ENCODE results near the gene CPS1. TPM values are rescaled to one million over a fixed set of nuclear protein-coding genes. Genes with fewer than 3 reads are reported as not detected.

The CPS1 gene
- polyA plus RNA-seq, result 657 TPM
- long read RNA-seq, donor 1, full-length matches to known transcripts, result 2 of 88 reads
- long read RNA-seq, donor 1, partial matches to known transcripts, result 86 of 88 reads
- long read RNA-seq, donor 1, other reads (novel, unspliced or antisense), result 0 of 88 reads
- long read RNA-seq, donor 2, full-length matches to known transcripts, result 5 of 182 reads
- long read RNA-seq, donor 2, partial matches to known transcripts, result 149 of 182 reads
- long read RNA-seq, donor 2, other reads (novel, unspliced or antisense), result 28 of 182 reads
- long read RNA-seq, donor 3, result 0 reads
- long read RNA-seq, donor 4, full-length matches to known transcripts, result 1 of 56 reads
- long read RNA-seq, donor 4, partial matches to known transcripts, result 55 of 56 reads
- long read RNA-seq, donor 4, other reads (novel, unspliced or antisense), result 0 of 56 reads
- long read RNA-seq, donor 5, full-length matches to known transcripts, result 2 of 7 reads
- long read RNA-seq, donor 5, partial matches to known transcripts, result 5 of 7 reads
- long read RNA-seq, donor 5, other reads (novel, unspliced or antisense), result 0 of 7 reads
- long read RNA-seq, donor 6, full-length matches to known transcripts, result 8 of 162 reads
- long read RNA-seq, donor 6, partial matches to known transcripts, result 147 of 162 reads
- long read RNA-seq, donor 6, other reads (novel, unspliced or antisense), result 7 of 162 reads
- long read RNA-seq, donor 7, full-length matches to known transcripts, result 2 of 46 reads
- long read RNA-seq, donor 7, partial matches to known transcripts, result 44 of 46 reads
- long read RNA-seq, donor 7, other reads (novel, unspliced or antisense), result 0 of 46 reads
- long read RNA-seq, donor 8, full-length matches to known transcripts, result 7 of 160 reads
- long read RNA-seq, donor 8, partial matches to known transcripts, result 134 of 160 reads
- long read RNA-seq, donor 8, other reads (novel, unspliced or antisense), result 19 of 160 reads
- long read RNA-seq, donor 9, full-length matches to known transcripts, result 2 of 113 reads
- long read RNA-seq, donor 9, partial matches to known transcripts, result 94 of 113 reads
- long read RNA-seq, donor 9, other reads (novel, unspliced or antisense), result 17 of 113 reads
- long read RNA-seq, donor 10, full-length matches to known transcripts, result 4 of 131 reads
- long read RNA-seq, donor 10, partial matches to known transcripts, result 89 of 131 reads
- long read RNA-seq, donor 10, other reads (novel, unspliced or antisense), result 38 of 131 reads
- long read RNA-seq, donor 11, full-length matches to known transcripts, result 3 of 93 reads
- long read RNA-seq, donor 11, partial matches to known transcripts, result 68 of 93 reads
- long read RNA-seq, donor 11, other reads (novel, unspliced or antisense), result 22 of 93 reads

GRCh38 chr2:210556329-210556980 is at the start of gene CPS1:
Gene CPS1 (plus strand): TSS chr2:210556599. CDS start chr2:210556734, 135 bp downstream.
- H3K36me3 ChIP-seq (ENCODE audit: control insufficient read depth, insufficient read depth, low read length), result peaks cover 14% of the 10 kb centered on the region
- no peaks in the 10 kb centered on the region for H3K9me3 ChIP-seq (ENCODE audit: control insufficient read depth, low read depth, low read length)
- no peaks in the 10 kb centered on the region for H3K27me3 ChIP-seq (ENCODE audit: control insufficient read depth, insufficient read depth, low read length)
- H3K4me3 ChIP-seq (ENCODE audit: low read length), result no peak within 1 kb of the TSS
- no peak for DNase-seq
- WGBS (ENCODE audit: insufficient coverage, low lambda C conversion rate), result 63% methylated on average over 2 of the region's 2 CpGs
- peak within 1 kb of the TSS; percentile 48 for H3K27ac ChIP-seq (ENCODE audit: low read length)
- H3K4me1 ChIP-seq (ENCODE audit: control insufficient read depth, insufficient read depth, low read length), result peaks cover 36% of the 10 kb centered on the region

GRCh38 chr2:210515911-210516310 is 40.5 kb upstream of the CPS1 start:
- DNase-seq, result no peak
- H3K27me3 ChIP-seq (ENCODE audit: control insufficient read depth, insufficient read depth, low read length), result no peaks in the 10 kb centered on the region
- peak overlapping the region; percentile 79 for H3K27ac ChIP-seq (ENCODE audit: low read length)
- 92% methylated on average over 2 of the region's 2 CpGs for WGBS (ENCODE audit: insufficient coverage, low lambda C conversion rate)
- H3K9me3 ChIP-seq (ENCODE audit: control insufficient read depth, low read depth, low read length), result peaks cover 4% of the 10 kb centered on the region
- peaks cover 18% of the 10 kb centered on the region for H3K4me1 ChIP-seq (ENCODE audit: control insufficient read depth, insufficient read depth, low read length)
- H3K4me3 ChIP-seq (ENCODE audit: low read length), result no peak overlapping the region
- H3K36me3 ChIP-seq (ENCODE audit: control insufficient read depth, insufficient read depth, low read length), result no peaks in the 10 kb centered on the region

DNA sequence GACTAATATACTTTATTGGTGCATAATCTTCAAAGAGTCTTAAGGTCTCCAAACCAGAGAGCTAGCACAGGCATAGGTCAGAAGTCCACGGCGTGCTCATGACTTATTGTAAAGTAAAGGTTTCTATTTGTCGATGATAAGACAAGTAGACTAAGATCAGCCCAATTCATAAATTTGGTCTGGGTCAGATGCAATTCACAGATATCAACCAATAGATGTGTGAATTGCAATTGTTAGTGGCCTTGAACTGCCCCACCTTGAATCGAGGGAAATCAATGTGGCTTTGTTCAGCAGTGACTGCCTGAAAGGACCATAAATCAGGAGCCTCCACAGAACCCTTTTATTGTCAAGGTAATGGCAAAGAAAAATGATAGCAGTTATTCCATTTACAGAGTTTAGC is 39.1 kb upstream of the CPS1 start:
- no peaks in the 10 kb centered on the region for H3K27me3 ChIP-seq (ENCODE audit: control insufficient read depth, insufficient read depth, low read length)
- H3K4me1 ChIP-seq (ENCODE audit: control insufficient read depth, insufficient read depth, low read length), result peaks cover 18% of the 10 kb centered on the region
- WGBS (ENCODE audit: insufficient coverage, low lambda C conversion rate), result no CpG with 5 or more reads among the region's 4 CpGs
- H3K9me3 ChIP-seq (ENCODE audit: control insufficient read depth, low read depth, low read length), result peaks cover 4% of the 10 kb centered on the region
- peak overlapping the region; percentile 79 for H3K27ac ChIP-seq (ENCODE audit: low read length)
- DNase-seq, result peak; percentile 74 to 94
- no peak overlapping the region for H3K4me3 ChIP-seq (ENCODE audit: low read length)
- H3K36me3 ChIP-seq (ENCODE audit: control insufficient read depth, insufficient read depth, low read length), result no peaks in the 10 kb centered on the region

DNA sequence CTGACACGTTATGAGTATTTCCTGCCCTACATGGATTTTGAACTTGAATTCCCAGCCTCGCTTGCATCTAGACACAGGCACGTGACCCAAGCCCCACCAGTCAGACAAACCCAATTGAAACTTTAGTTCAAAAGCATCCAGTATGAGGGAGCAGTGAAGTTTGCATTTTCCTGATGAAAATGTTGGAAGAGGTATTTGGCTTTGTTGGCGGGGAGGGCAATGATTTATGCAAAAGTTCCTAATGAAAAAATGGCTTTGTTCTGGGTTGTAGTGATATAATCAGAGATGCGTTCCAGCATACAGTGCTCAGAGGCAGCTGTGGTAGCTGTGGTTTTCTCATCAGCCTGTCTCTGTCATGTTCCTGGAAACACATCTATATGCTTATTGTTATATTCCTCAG is 36.8 kb upstream of the CPS1 start:
- peaks cover 18% of the 10 kb centered on the region for H3K4me1 ChIP-seq (ENCODE audit: control insufficient read depth, insufficient read depth, low read length)
- H3K36me3 ChIP-seq (ENCODE audit: control insufficient read depth, insufficient read depth, low read length), result no peaks in the 10 kb centered on the region
- no peak overlapping the region for H3K27ac ChIP-seq (ENCODE audit: low read length)
- no peaks in the 10 kb centered on the region for H3K9me3 ChIP-seq (ENCODE audit: control insufficient read depth, low read depth, low read length)
- no peak overlapping the region for H3K4me3 ChIP-seq (ENCODE audit: low read length)
- no peaks in the 10 kb centered on the region for H3K27me3 ChIP-seq (ENCODE audit: control insufficient read depth, insufficient read depth, low read length)
- WGBS (ENCODE audit: insufficient coverage, low lambda C conversion rate), result 86% methylated on average over 1 of the region's 5 CpGs
- DNase-seq, result no peak

- Histone ChIP-seq H3K4me1 (ENCODE audit: control insufficient read depth, insufficient read depth, low read length) (peaks cover 22% of the 10 kb centered on the region), H3K4me3 (ENCODE audit: low read length) (no peak overlapping the region), H3K27ac (ENCODE audit: low read length) (no peak overlapping the region), H3K9me3 (ENCODE audit: control insufficient read depth, low read depth, low read length) (no peaks in the 10 kb centered on the region), H3K36me3 (ENCODE audit: control insufficient read depth, insufficient read depth, low read length) (no peaks in the 10 kb centered on the region), H3K27me3 (ENCODE audit: control insufficient read depth, insufficient read depth, low read length) (no peaks in the 10 kb centered on the region)
- DNase-seq, result no peak
Measured at GRCh38 chr2:210522399-210522798, 34.0 kb upstream of the CPS1 start.

DNA sequence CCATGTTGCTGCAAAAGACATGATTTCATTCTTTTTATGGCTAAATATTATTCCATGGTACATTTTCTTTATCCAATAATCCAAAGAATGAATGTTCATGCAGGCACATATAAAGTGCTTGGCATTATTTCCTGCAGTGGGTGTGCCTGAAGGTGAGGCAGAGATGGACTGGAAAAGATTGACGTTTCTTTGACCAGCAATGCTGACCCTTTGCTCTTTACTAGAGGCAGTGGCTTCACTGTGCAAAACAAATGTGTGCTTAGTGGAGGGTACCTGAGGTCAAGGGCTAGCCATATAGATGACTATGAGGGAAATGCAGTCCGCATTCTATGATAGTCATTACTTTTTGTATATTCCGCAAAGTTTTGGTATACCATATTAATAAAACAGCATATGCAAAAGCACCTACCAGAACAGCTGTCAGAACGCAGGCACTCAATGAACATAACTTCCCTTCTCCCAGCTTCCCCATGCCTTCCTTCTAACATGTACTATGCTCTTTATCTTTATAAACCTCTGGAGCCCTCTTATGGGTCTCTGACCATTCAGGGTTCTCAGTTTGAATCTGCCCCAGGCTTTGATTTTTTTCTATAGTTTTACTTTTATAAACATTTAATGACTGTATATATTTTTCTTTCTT is 32.6 kb upstream of the CPS1 start:
- H3K36me3 ChIP-seq (ENCODE audit: control insufficient read depth, insufficient read depth, low read length), result no peaks in the 10 kb centered on the region
- no peaks in the 10 kb centered on the region for H3K27me3 ChIP-seq (ENCODE audit: control insufficient read depth, insufficient read depth, low read length)
- WGBS (ENCODE audit: insufficient coverage, low lambda C conversion rate), result 83% methylated on average over 1 of the region's 4 CpGs
- no peaks in the 10 kb centered on the region for H3K9me3 ChIP-seq (ENCODE audit: control insufficient read depth, low read depth, low read length)
- H3K4me1 ChIP-seq (ENCODE audit: control insufficient read depth, insufficient read depth, low read length), result peaks cover 14% of the 10 kb centered on the region
- H3K27ac ChIP-seq (ENCODE audit: low read length), result no peak overlapping the region
- no peak for DNase-seq
- H3K4me3 ChIP-seq (ENCODE audit: low read length), result no peak overlapping the region

DNA sequence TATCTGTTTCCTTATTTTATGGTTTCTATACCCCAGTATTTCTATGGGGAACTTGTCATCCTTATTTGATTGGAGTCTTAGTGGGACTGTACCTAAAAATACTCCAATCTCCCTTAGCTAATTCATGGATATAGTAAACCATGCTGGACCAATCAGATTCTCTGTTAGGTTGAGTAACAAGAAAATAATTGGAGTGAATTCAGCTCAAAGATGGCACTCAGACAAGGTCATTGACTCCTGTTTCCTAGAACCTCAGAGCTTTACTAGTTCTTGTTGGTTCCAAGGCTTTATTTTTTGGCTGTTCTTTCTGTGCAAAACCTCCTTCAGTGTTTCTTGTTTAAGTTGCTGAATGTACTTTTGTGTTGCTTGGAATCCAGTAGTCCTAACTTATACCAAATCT is 31.9 kb upstream of the CPS1 start:
- Histone ChIP-seq H3K4me1 (ENCODE audit: control insufficient read depth, insufficient read depth, low read length) (peaks cover 10% of the 10 kb centered on the region), H3K36me3 (ENCODE audit: control insufficient read depth, insufficient read depth, low read length) (no peaks in the 10 kb centered on the region), H3K27me3 (ENCODE audit: control insufficient read depth, insufficient read depth, low read length) (no peaks in the 10 kb centered on the region), H3K4me3 (ENCODE audit: low read length) (no peak overlapping the region), H3K9me3 (ENCODE audit: control insufficient read depth, low read depth, low read length) (no peaks in the 10 kb centered on the region), H3K27ac (ENCODE audit: low read length) (no peak overlapping the region)
- DNase-seq, result no peak

DNA sequence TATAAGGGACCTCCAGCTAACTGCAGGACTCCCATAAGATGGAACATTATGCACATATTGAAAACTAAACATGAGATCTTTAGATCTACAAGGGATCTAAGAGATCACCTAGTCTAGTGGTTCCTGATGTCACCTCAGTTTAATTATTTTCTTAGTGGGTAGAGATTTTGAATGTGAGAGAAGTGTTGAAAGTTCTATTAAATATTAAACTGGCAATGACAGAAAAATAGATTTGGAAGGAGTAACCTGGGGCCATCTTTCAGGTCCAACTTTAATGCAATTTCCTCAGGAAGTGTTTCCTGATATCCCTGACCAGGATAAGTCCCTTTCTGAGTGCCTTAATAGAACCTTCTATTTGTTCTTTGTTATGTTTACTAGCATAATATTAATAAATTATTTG is 29.1 kb upstream of the CPS1 start:
- no peaks in the 10 kb centered on the region for H3K9me3 ChIP-seq (ENCODE audit: control insufficient read depth, low read depth, low read length)
- DNase-seq, result no peak
- H3K27me3 ChIP-seq (ENCODE audit: control insufficient read depth, insufficient read depth, low read length), result no peaks in the 10 kb centered on the region
- no peak overlapping the region for H3K27ac ChIP-seq (ENCODE audit: low read length)
- peaks cover 7% of the 10 kb centered on the region for H3K4me1 ChIP-seq (ENCODE audit: control insufficient read depth, insufficient read depth, low read length)
- no peak overlapping the region for H3K4me3 ChIP-seq (ENCODE audit: low read length)
- no peaks in the 10 kb centered on the region for H3K36me3 ChIP-seq (ENCODE audit: control insufficient read depth, insufficient read depth, low read length)

GRCh38 chr2:210528716-210529115 is 27.7 kb upstream of the CPS1 start:
- Histone ChIP-seq H3K27ac (ENCODE audit: low read length) (no peak overlapping the region), H3K36me3 (ENCODE audit: control insufficient read depth, insufficient read depth, low read length) (no peaks in the 10 kb centered on the region), H3K4me1 (ENCODE audit: control insufficient read depth, insufficient read depth, low read length) (peaks cover 19% of the 10 kb centered on the region), H3K4me3 (ENCODE audit: low read length) (no peak overlapping the region), H3K27me3 (ENCODE audit: control insufficient read depth, insufficient read depth, low read length) (no peaks in the 10 kb centered on the region), H3K9me3 (ENCODE audit: control insufficient read depth, low read depth, low read length) (no peaks in the 10 kb centered on the region)
- 85% methylated on average over 2 of the region's 4 CpGs for WGBS (ENCODE audit: insufficient coverage, low lambda C conversion rate)
- no peak for DNase-seq
